GM12865 (cell line): Measurements from ENCODE around the gene PATE3.

Experiments used
- DNase-seq: peaks from one replicate; pipeline ENCODE4 v3.0.0; 2010; ENCODE audit warnings: low read depth
- H3K4me3 ChIP-seq: 2 replicates; pipeline ENCODE4 v1.5.1; 2011; ENCODE audit warnings: mild to moderate bottlenecking, low read depth, low read length, control low read depth
- TF ChIP-seq, protein P1 (sequence below): IDR thresholded peaks from 2 replicates; pipeline ENCODE4 v1.5.1; 2011; ENCODE audit warnings: low read length, control low read depth, low read depth, inconsistent platforms; ENCODE audit not compliant: insufficient read depth; ENCODE audit errors: missing control alignments

PATE3 gene

DNA sequence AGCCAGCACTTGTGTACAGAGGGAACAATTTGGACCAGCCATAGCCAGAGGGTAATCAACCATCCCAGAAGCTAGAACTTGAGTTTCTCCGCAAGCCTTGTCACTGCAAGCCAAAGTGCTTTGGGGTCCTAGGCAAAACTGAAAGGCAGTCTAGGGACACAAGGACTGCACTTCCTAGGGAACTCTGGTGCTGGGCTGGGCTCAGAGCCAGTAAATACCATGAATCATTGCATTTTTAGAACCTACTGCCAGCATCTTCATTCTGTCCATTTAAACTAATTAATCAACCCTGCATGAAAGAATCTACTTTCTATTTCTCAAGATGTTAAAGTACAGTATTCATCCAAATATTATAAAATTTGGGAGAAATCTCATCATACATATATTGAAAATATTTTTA lies 20.0 kb downstream of the PATE3 start:
- TF ChIP-seq, protein P1, sequence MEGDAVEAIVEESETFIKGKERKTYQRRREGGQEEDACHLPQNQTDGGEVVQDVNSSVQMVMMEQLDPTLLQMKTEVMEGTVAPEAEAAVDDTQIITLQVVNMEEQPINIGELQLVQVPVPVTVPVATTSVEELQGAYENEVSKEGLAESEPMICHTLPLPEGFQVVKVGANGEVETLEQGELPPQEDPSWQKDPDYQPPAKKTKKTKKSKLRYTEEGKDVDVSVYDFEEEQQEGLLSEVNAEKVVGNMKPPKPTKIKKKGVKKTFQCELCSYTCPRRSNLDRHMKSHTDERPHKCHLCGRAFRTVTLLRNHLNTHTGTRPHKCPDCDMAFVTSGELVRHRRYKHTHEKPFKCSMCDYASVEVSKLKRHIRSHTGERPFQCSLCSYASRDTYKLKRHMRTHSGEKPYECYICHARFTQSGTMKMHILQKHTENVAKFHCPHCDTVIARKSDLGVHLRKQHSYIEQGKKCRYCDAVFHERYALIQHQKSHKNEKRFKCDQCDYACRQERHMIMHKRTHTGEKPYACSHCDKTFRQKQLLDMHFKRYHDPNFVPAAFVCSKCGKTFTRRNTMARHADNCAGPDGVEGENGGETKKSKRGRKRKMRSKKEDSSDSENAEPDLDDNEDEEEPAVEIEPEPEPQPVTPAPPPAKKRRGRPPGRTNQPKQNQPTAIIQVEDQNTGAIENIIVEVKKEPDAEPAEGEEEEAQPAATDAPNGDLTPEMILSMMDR, result no peak
- no peak for DNase-seq
- no peak overlapping the region for H3K4me3 ChIP-seq

DNA sequence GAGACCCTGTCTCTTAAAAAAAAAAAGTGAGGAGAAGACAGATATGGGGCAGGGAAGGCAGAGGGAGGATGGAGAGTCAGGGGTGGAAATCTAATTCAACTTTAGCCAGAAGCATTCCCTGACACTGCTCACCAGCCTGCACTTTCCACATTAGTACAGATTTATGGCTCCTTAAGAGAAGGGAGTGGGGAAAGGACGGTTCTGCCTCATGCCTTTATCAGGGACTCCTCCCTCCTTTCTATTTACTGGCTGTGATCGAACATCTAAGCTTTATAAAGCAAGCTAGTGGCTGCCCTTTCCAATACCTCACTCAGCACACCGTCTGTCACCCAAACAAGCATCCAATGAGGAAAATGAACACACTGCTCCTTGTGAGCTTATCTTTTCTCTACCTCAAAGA lies 45.1 kb downstream of the PATE3 start, which contains the start of gene PATE4:
Gene PATE4 (plus strand): TSS at position 301 of the 400 bp plus-strand sequence. CDS start 44 bp downstream, at position 345.
- H3K4me3 ChIP-seq, result no peak within 1 kb of the TSS
- TF ChIP-seq, protein P1, result no peak
- DNase-seq, result no peak

GRCh38 chr11:125835748-125836147 lies 47.8 kb downstream of the PATE3 start:
- no peak for DNase-seq
- H3K4me3 ChIP-seq, result no peak overlapping the region
- TF ChIP-seq, protein P1, result no peak
